ENCODE measurements around the gene AFM.

DNA sequence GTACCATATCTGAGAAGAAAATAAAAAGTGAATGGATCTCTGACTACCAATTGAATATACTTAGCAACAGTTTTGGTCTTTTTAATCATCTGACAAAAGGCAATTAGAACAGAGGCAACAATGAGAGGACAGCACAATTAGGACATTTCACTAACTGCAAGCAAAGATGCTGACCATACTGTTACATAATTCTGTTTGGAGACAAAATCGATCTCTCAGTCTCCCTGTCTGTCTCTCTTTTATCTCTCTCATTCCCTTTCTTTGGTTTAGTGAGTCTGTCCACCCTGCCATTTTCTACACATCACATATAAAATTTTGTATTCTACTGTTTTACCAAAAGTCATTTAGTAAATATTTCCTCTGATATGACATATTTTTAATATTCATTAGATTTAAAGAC is 2.2 kb upstream of the AFM start:
- TF ChIP-seq TARDBP (IDR thresholded peaks at IDR 0.05) (no peak), BHLHE40 (IDR thresholded peaks at IDR 0.05; ENCODE audit: borderline replicate concordance) (no peak), FOXA1 (IDR thresholded peaks at IDR 0.05) (no peak), SUZ12 (IDR thresholded peaks at IDR 0.05) (no peak), FOXM1 (IDR thresholded peaks at IDR 0.05; ENCODE audit: borderline replicate concordance) (no peak), SP1 (IDR thresholded peaks at IDR 0.05) (no peak), L3MBTL2 (conservative IDR thresholded peaks at IDR 0.05) (no peak), CTBP1 (IDR thresholded peaks at IDR 0.05; ENCODE audit: borderline replicate concordance) (no peak), FOXK2 (IDR thresholded peaks at IDR 0.05) (no peak), LEF1 (IDR thresholded peaks at IDR 0.05; ENCODE audit: borderline replicate concordance) (no peak), ARNT (IDR thresholded peaks at IDR 0.05) (no peak), NFRKB (IDR thresholded peaks at IDR 0.05) (no peak)
- TF ChIP-seq, protein P1, sequence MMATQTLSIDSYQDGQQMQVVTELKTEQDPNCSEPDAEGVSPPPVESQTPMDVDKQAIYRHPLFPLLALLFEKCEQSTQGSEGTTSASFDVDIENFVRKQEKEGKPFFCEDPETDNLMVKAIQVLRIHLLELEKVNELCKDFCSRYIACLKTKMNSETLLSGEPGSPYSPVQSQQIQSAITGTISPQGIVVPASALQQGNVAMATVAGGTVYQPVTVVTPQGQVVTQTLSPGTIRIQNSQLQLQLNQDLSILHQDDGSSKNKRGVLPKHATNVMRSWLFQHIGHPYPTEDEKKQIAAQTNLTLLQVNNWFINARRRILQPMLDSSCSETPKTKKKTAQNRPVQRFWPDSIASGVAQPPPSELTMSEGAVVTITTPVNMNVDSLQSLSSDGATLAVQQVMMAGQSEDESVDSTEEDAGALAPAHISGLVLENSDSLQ (IDR thresholded peaks at IDR 0.05), result no peak
